D721Med (cell line): ENCODE data around the gene AMPD3.

ENCODE experiments used
- DNase-seq: peaks from one replicate; pipeline ENCODE4 v3.0.0; 2011; ENCODE audit warnings: low spot score; ENCODE audit not compliant: insufficient read length
- FAIRE-seq: peaks from 2 replicates; lab custom pipeline; 2011; peaks lifted over from hg19 to GRCh38; lab: Jason Lieb, UNC
- CTCF ChIP-seq: IDR thresholded peaks from 2 replicates; pipeline ENCODE4 v1.5.1; 2012; ENCODE audit warnings: mild to moderate bottlenecking, control low read depth; ENCODE audit not compliant: insufficient read depth; ENCODE audit errors: missing control alignments

AMPD3 gene

DNA sequence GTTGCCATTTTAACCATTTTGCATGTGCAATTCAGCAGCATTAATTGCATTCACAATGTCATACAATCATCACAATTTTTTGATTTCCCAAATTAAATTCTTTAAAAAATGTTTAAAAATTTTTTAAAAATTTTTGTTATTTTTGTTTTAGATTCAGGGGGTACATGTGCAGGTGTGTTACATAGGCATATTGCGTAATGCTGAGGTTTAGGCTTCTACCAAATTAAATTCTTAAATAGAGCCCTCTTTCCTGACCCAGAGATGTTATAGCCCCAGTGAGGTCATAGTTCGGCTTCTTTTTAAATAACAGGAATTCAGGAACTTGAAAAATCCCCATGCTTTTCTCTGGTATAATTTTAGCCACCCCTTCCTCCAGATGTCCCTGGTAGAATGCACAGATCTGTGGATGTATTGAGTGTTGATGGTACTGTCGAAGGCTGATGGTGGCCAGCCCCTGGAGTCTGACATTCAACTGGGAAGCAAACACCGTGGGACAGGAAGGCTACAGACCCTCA lies 11.3 kb upstream of the AMPD3 start:
- FAIRE-seq (no peak), DNase-seq (no peak)
- TF ChIP-seq CTCF, result no peak

DNA sequence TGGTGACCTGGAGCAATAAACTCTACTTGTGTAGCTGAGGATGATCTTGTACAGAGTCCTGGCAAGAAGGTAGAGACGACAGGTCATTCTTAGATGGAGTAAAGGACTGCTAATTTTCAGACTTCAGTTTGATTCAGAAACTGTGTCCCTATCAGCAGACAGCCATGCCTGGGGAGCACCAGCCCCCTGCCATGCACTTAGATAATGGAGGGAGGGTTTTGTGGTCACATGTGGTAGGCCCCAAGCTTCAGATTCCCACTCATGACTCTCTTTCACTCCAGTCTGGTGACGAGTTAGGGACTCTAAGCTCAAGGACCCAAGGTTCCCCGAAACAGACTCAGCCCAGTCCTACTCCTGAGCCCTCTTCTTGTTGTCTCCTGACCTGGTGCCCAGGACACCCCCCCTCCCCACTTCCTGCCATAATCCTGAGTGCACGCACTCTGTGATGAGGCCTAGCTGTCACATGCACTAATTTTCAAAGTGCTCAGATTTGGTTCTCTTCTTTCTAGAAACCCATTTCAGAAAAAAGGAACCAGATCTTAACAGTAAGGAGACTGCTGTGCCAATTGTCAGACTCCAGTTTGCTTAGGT lies 10.2 kb upstream of the AMPD3 start:
- DNase-seq (no peak), FAIRE-seq (no peak)
- TF ChIP-seq CTCF, result no peak

- FAIRE-seq, result peak; percentile 29
Measured at GRCh38 chr11:10447445-10447844, 7.6 kb upstream of the AMPD3 start.

GRCh38 chr11:10450462-10451425 lies 4.3 kb upstream of the AMPD3 start:
- DNase-seq (no peak), FAIRE-seq (no peak)
- TF ChIP-seq CTCF, result no peak

More at GRCh38 chr11:10447445-10447844, 7.6 kb upstream of the AMPD3 start:
- TF ChIP-seq CTCF, result no peak
- no peak for DNase-seq

DNA sequence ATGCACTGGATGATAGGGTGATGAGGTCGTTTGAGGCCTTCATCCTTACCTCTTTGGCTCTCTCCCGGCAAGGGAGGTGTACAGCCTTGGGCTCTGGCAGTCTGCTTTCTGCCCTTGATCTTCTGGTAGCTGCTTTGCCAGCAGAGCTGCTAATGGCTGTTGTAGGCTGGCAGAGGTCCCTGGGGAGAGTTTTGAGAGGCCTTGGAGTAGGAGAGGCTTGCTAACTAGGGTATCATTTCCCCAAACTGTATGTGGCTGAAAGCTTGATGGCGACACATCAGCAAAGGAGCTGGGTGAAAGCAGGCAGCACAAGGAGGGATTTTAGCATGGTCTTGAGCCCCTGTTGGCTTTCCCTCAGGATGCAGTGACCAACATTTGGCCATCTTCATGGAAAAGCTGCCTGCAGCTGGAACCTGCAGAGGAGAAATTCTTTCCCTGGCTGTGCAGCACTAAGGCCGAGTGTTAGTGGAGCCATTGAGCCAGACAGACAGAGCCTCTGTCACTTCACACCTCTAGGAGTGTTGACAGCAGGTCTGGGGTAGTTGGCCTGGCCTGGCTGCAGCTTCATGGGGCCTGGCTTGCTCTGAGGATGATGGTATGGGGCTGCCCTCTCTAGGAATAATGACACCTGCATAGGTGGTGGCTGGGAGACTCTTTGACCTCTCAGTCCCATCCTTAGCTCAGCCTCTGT lies 3.5 kb upstream of the AMPD3 start:
- FAIRE-seq (no peak), DNase-seq (no peak)
- TF ChIP-seq CTCF, result no peak

DNA sequence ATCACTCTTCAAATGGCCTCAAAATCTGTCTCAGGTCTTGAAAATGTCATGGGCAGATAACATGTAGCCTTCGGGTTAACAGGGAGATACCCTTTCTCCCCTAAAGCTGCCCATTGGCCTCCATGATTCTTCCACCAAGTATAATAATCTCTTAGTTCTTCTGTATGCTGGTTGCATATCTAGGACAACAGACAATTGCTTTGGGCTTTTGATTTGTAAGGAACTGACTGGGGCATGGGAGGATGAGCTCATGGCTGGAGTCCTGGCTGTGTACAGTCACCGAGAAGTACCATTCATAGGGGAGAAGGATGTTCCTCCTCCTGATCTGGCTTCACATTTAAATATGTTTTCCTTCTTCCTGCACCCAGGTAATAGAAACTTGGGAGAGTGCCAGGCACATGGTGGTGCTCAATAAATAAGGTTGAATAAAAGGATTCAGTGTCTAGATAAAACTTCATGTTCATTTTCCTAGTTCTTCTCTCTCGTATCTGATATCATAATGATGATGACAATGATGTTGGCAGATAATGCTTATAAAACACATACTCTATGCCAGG lies 2.8 kb upstream of the AMPD3 start:
- no peak for TF ChIP-seq CTCF
- no peak for FAIRE-seq
- DNase-seq, result no peak
